Measurements from ENCODE around the gene CES2.
"Not testable (repeated sequence)": the region's sequence is repeated elsewhere in the genome, so short reads cannot be mapped to it uniquely, and the experiment has no call there.

Gene CES2

DNA sequence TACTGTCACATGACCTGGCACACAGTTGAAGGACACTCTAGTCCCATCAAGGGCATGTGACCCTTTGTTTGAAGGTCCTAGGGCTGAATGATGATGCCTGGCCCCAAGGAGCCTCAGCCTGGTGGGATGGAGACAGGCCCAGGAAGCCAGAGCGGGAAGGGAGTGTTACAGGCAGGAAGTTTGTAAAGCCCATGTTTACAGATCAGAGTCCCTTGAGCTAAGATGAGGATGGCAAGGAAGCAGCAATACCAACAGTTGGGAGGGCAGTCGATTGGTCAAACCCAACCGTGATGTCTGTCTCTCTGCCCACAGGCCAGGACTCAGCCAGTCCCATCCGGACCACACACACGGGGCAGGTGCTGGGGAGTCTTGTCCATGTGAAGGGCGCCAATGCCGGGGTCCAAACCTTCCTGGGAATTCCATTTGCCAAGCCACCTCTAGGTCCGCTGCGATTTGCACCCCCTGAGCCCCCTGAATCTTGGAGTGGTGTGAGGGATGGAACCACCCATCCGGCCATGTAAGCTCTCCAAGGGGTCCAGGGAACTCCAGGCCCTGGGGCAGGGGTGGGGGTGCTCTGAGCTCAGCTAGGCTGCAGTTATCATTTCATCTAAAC is 2.5 kb downstream of the CES2 start:
- no peak for DNase-seq

DNA sequence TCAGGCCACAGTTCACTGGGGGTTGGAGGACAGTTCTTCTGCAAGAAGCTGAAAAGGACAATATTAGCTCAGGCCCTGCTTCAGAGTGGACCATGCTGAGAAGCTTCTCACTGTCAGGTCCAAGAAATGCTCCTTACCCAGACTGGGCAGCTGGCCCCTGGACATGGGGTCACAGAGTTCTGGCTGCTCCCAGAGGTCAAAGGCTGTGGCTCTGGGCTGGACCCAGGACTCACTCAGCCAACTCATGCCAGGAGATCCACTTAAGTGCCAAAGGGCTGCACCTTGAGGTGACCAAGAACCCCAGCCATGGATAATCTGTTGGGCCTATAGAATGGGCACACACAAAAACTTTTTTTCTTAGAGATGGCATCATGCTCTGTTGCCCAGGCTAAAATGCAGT is 4.0 kb downstream of the CES2 start:
- no peak for DNase-seq

GRCh38 chr16:66940236-66940635 is 4.9 kb downstream of the CES2 start:
- DNase-seq, result no peak

GRCh38 chr16:66942981-66943380 is 7.7 kb downstream of the CES2 start:
- no peak for DNase-seq

DNA sequence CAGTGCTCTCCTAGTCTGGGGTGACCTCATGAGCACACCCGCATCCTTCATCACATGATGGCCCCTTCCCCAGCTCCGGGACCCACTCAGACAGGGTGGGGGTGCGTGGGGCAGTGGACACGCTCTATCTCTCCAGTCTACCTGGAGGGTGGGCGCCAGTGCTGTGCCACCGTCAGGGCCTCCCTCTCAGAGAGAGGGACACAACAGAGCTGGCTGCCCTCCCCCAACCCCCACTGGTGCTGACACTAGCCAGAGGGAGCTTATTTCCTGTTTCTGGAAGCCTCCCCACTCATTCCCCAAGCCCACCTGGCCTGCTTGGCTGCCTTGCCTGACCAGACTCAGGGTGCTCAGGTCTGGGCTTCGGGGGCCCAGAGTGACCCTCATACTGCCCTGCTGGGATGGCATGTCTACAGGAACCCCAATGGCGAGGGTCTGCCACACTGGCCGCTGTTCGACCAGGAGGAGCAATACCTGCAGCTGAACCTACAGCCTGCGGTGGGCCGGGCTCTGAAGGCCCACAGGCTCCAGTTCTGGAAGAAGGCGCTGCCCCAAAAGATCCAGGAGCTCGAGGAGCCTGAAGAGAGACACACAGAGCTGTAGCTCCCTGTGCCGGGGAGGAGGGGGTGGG is 8.2 kb downstream of the CES2 start:
- no peak for DNase-seq

DNA sequence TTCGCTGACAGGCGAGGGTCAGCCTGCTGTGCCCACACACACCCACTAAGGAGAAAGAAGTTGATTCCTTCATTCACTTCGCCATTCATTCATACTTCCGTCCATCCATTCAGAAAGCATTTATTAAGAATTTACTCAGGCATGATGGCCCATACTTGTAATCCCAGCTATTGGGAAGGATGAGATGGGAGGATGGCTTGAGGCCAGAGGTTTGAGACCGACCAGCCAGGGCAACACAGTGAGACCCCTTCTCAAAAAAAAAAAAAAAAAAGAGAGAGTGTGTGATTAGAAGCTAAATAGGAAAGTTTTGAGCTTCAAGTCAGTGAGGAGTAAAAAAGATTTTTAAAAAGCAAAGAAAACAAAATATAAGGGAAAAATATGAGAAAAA is 8.7 kb downstream of the CES2 start:
- DNase-seq, result no peak

DNA sequence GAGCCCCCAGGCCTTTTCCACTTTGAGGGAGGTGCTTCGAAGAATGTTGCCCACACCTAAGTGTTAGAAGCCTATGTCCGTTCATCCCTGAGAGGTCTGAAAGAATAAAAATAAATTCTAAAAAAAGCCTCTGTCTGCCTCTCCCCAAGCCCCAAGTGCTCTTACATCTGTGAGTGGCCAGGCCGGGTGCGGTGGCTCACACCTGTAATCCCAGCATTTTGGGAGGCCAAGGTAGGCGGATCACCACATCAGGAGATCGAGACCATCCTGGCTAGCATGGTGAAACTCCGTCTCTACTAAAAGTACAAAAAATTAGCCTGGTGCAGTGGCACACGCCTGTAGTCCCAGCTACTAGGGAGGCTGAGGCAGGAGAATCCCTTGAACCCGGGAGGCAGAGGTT is 9.7 kb downstream of the CES2 start:
- not testable (repeated sequence) for DNase-seq

DNA sequence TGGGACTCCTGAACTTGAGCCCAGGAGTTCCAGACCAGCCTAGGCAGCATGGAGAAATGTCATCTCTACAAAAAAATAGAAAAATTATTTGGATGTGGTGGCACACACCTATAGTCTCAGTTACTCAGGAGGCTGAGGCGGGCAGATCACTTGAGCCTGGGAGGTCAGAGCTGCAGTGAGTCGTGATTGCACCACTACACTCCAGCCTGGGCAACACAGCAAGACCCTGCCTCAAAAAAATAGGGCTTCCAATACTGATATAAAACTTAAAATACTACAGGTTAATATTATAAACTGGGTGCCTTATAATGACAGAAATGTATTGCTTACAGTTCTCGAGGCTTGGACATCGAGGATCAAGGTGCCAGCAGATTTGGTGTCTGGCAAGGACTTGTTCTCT is 10.6 kb downstream of the CES2 start:
- no peak for DNase-seq

DNA sequence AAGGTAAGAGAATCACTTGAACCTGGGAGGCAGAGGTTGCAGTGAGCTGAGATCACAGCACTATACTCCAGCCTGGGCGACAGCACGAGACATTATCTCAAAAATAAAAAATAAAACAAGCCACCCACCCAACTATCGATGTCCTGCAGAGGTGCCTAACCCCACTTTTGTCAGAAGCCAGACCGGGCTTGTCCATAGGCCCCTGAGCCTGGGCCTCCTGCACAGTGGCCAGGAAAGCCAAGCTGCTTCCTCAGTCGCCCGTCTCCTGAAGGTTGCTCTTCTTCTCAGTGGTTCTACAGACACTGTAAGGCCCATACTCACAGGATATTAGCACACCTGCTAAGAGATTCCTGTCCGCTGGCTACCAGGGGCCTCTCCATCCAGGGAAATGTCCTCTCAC is 11.2 kb downstream of the CES2 start:
- no peak for DNase-seq

DNA sequence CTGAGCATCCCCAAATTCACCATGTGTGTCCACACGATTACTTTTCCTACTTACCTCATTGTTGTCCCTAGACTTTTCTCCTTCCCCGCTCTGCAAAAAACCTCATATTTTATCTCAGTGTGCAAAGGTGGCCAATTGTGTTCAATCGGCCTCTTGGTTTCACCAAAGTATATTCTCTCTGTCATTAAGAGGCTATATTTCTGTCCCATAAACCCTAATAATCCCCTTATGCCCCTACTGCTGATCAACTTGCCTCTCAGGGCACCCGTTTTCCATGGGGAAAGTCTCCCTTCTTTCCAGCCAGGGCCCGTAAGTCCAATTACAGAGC is 11.6 kb downstream of the CES2 start:
- no peak for DNase-seq

DNA sequence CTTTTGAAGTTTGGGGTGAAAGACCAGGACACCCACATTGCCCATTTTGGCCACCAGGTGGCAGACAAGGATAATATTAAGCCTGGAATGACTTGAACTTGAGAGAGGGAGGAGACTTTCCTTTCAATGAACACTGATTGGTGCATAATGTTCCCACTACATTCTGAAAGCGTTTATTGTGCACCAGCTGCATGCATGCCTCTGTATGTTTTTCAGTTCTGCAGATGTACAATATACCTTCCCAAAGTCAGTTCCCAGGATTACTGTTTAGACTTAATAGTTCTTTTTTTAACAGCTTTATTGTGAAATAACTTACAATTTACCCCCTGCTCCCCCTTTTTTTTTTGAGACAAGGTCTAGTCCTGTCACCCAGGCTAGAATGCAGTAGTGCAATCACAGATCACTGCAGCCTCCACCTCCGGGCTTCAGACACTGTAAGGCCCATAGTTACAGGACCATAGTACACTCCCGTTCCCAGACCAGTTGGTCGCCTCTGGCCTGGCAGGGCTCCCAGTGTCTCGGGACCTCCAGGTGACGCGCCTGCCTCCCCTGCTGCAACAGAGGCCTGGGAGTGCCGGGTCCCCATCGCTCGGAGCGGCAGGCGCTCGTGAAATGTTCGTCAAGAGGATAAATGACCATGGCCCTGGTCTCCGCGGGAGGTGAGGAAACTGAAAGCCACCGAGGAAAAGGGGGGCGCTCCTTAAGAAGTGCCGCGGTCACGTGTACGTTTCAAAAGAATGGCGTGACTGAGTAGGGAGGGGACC is 12.2 kb downstream of the CES2 start:
- peak; percentile 78 for DNase-seq

GRCh38 chr16:66948134-66948836 is 13.0 kb downstream of the CES2 start:
- DNase-seq, result no peak

DNA sequence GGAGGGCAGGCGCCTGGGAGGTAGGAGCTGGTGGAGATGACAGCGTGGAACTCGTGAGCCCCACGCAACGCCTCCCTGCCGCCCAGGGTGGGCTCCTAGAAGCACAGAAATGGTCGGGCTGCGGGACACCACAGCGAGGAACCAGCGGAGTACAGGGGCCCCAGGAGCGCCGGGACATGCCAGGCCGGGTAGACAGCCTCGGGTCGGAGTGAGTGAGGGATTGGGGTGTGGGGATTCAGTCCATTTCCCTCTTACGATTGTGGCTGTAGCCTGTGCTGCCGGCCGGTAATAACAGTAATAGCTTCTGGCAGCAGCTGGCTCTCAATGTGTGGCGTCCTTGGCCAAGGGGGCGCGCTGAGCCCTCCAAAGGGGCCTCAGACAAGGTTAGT is 13.5 kb downstream of the CES2 start:
- DNase-seq, result no peak

- no peak for DNase-seq
Observed at GRCh38 chr16:66949472-66949871, 14.2 kb downstream of the CES2 start.

DNA sequence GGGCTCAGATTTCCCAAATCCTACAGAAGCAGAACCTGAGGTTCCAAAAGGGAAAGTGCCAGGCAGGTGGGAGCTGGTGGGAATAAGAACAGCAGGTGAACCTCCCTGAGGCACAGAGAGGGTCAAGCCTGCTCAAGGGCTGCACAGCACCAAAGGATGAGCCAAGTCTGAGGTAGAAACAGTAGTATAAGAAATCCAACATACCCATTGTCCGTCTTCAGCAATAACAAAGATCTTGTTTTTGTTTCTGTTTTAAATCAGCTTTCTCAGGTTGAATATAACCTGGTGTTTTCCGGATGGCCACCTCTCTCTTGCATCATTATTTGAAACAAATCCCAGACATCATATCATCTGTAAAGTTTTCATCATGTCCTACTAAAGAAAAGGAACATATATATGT is 15.1 kb downstream of the CES2 start:
- no peak for DNase-seq

GRCh38 chr16:66950971-66951790 is 15.9 kb downstream of the CES2 start:
- no peak for DNase-seq

DNA sequence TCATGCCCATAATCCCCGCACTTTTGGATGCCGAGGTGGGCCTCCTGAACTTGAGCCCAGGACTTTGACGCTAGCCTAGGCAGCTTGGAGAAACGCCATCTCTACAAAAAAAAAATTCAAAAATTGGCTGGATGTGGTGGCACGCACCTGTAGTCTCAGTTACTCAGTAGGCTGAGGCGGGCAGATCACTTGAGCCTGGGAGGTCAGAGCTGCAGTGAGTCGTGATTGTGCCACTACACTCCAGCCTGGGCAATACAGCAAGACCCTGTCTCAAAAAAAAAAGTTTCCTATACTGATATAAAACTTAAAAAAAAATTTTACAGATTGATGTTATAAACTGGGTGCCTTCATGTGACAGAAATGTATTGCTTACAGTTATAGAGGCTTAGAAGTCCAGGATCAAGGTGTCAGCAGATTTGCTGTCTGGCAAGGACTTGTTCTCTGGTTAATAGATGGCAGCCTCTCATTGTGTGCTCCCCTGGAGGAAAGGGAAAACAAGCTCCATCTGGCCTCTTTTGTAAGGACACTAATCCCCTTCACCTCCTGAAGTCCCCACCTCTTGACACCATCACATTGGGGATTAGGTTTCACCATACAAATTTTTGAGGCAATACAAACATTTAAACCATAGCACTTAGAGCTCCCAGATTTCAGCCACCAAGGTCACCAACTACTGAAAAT is 17.3 kb downstream of the CES2 start:
- no peak for DNase-seq

GRCh38 chr16:66953462-66954096 is 18.3 kb downstream of the CES2 start:
- DNase-seq, result no peak

DNA sequence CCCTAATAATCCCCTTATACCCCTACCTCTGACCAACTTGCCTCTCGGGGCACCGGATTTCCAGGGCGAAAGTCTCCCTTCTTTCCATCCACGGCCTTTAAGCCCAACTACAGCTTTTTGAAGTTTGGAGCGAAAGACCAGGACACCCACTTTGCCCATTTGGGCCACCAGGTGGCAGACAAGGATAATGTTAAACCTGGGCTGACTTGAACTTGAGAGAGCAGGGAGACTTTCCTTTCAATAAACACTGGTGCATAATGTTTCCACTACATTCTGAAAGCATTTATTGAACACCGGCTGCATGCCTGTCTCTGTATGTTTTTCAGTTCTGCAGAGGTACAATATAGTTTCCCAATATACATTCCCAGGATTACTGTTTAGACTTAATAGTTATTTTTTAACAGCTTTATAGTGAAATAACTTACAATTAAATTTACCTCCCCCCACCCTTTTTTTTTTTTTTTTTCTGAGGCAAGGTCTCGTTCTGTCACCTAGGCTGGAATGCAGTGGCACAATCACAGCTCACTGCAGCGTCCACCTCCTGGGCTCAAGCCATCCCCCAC is 18.9 kb downstream of the CES2 start:
- DNase-seq, result peak; percentile 70

DNA sequence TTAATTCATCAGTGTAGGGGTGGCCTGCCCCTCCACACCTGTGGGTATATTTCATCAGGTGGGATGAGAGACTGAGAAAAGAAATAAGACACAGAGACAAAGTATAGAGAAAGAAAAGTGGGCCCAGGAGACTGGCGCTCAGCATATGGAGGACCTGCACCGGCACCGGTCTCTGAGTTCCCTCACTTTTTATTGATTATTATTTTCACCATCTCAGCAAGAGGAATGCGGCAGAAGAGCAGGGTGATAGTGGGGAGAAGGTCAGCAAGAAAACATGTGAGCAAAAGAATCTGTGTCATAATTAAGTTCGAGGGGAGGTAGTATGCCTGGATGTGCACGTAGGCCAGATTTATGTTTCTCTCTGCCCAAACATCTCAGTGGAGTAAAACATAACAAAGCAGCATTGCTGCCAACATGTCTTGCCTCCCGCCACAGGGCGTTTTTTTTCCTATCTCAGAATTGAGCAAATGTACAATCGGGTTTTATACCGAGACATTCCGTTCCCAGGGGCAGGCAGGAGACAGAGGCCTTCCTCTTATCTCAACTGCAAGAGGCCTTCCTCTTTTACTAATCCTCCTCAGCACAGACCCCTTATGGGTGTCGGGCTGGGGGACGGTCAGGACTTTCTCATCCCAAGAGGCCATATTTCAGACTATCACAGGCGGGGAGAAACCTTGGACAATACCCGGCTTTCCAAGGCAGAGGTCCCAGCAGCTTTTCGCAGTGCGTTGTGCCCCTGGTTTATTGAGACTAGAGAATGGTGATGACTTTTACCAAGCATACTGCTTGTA is 20.2 kb downstream of the CES2 start:
- DNase-seq, result not testable (repeated sequence)

DNA sequence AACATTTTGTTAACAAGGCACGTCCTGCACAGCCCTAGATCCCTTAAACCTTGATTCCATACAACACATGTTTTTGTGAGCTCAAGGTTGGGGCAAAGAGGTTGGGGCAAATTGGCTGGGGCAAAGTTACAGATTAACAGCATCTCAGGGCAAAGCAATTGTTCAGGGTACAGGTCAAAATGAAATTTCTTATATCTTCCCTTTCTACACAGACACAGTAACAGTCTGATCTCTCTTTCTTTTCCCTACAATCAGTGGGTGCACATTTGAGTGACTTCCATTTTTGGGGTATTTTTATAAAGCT is 20.8 kb downstream of the CES2 start:
- DNase-seq, result not testable (repeated sequence)

Data from fibroblast of skin of right quadriceps (primary cell).